ENCODE results near the gene TIGD6. TPM values are rescaled to one million over a fixed set of nuclear protein-coding genes. Genes with fewer than 3 reads are reported as not detected.
A peak's percentile ranks its signal among the peaks of the same experiment; 100 is the strongest.

Gene TIGD6
- total RNA-seq, 2 donors from 2014 or later = 1.6 to 2.3 TPM

DNA sequence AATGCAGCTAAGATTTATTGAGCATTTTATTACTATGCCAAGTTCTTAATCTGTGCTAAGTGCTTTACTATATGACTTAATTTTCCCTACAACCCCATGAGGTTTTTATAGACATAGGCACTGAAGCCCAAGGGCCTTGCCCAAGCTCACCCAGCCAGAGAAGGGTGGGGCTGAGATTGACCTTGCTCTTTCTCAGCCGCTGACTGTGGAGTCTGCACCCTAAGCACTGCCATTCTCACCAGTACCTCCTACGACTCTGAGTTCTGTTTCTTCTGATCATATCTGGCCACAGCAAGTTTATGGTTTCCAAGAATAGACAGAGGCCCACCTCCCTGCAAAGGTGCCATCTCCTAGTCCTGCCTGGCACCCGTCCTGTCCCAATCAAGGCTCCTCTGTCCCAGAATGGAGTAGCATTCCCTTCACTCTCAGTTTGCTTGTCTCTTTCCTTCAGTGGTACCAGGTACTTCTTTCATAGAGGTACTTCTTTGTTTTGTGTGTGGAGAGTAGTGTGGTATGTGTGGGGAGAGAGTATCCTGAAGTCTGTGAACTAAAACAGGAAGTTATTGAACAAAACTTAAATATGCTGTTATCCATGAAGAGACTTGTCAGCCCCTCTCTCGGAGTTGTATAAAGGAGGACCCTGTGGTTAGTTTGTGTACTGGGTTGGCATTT lies 43.3 kb upstream of the TIGD6 start:
- H3K9me3 ChIP-seq = no peaks in the 10 kb centered on the region
- TF ChIP-seq, protein P1, sequence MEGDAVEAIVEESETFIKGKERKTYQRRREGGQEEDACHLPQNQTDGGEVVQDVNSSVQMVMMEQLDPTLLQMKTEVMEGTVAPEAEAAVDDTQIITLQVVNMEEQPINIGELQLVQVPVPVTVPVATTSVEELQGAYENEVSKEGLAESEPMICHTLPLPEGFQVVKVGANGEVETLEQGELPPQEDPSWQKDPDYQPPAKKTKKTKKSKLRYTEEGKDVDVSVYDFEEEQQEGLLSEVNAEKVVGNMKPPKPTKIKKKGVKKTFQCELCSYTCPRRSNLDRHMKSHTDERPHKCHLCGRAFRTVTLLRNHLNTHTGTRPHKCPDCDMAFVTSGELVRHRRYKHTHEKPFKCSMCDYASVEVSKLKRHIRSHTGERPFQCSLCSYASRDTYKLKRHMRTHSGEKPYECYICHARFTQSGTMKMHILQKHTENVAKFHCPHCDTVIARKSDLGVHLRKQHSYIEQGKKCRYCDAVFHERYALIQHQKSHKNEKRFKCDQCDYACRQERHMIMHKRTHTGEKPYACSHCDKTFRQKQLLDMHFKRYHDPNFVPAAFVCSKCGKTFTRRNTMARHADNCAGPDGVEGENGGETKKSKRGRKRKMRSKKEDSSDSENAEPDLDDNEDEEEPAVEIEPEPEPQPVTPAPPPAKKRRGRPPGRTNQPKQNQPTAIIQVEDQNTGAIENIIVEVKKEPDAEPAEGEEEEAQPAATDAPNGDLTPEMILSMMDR (IDR thresholded peaks at IDR 0.05) = no peak
- H3K4me3 ChIP-seq = no peak overlapping the region
- H3K4me1 ChIP-seq = peaks cover 0 to 36% of the 10 kb centered on the region in 2 donors
- peaks cover 82% of the 10 kb centered on the region for H3K36me3 ChIP-seq
- H3K27ac ChIP-seq = peak overlapping the region in 1 of 2 donors; percentile 38
- no peak for DNase-seq (ENCODE audit: low spot score)
- H3K27me3 ChIP-seq = no peaks in the 10 kb centered on the region

DNA sequence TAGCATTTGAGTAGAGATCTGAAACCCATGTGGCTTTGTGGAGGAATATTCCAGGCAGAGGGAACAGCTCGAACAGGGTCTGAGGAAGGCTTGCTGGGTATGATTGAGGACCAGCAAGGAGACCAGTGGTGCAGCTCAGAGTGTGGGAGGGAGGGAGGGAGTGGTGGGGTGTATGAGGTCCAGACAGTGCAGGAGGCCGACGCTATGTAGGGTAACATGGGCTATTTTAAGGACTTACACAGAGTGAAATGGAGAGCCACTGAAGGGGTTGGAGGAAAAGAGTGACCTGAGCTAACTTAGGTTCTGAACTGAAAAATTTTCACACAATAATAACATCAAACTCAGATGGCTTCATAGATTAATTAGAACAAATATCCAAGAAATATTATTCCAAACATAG lies 42.0 kb upstream of the TIGD6 start:
- peaks cover 0 to 36% of the 10 kb centered on the region in 2 donors for H3K4me1 ChIP-seq
- H3K27me3 ChIP-seq = no peaks in the 10 kb centered on the region
- no peaks in the 10 kb centered on the region for H3K9me3 ChIP-seq
- H3K36me3 ChIP-seq = peaks cover 81% of the 10 kb centered on the region
- H3K4me3 ChIP-seq = no peak overlapping the region
- no peak overlapping the region for H3K27ac ChIP-seq
- no peak for DNase-seq (ENCODE audit: low spot score)
- TF ChIP-seq, protein P1 (IDR thresholded peaks at IDR 0.05) = no peak

DNA sequence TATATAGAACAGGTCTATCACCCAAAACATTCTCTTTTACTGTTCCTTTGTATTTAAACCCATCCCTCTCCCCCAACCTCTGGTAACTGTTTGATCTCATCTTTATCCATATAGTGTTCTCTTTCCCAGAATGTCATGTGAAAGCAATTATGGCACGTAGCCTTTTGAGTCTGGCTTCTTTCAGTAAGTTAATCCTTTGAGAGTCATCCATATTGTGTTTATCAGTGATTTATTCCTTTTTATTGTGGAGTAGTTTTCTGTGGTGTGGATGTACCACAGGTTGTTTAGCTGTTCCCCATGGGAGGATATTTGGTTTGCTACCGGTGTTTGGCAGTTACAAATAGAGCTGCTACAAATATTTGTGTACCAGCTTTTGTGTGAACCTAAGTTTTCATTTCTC lies 38.1 kb upstream of the TIGD6 start:
- DNase-seq (ENCODE audit: low spot score) = no peak
- TF ChIP-seq, protein P1 (IDR thresholded peaks at IDR 0.05) = no peak
- Histone ChIP-seq H3K4me1 (peaks cover 0 to 26% of the 10 kb centered on the region in 2 donors), H3K4me3 (no peak overlapping the region), H3K9me3 (no peaks in the 10 kb centered on the region), H3K27me3 (no peaks in the 10 kb centered on the region), H3K36me3 (peaks cover 78% of the 10 kb centered on the region), H3K27ac (no peak overlapping the region)

DNA sequence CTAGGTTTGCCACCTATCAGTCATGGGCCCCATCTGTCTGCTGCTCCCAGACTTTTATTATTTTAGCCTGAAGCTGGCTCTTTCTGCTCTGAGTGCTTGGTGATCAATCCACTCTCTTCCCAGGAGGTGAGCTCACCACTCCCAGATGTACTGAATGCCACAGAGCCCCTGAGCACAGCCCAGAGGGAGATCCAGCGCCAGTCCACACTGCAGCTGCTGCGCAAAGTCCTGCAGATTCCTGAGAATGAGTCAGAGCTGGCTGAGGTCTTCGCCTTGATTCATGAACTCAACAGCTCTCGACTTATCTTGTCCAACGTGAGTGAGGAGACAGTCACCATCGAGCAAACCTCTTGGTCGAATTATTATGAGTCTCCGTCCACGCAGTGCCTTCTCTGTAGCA lies 36.1 kb upstream of the TIGD6 start:
- H3K36me3 ChIP-seq = peaks cover 82% of the 10 kb centered on the region
- TF ChIP-seq, protein P1 (IDR thresholded peaks at IDR 0.05) = no peak
- peaks cover 0 to 12% of the 10 kb centered on the region in 2 donors for H3K4me1 ChIP-seq
- H3K27ac ChIP-seq = peak overlapping the region in 1 of 2 donors; percentile 40
- no peaks in the 10 kb centered on the region for H3K27me3 ChIP-seq
- H3K9me3 ChIP-seq = no peaks in the 10 kb centered on the region
- DNase-seq (ENCODE audit: low spot score) = no peak
- no peak overlapping the region for H3K4me3 ChIP-seq

DNA sequence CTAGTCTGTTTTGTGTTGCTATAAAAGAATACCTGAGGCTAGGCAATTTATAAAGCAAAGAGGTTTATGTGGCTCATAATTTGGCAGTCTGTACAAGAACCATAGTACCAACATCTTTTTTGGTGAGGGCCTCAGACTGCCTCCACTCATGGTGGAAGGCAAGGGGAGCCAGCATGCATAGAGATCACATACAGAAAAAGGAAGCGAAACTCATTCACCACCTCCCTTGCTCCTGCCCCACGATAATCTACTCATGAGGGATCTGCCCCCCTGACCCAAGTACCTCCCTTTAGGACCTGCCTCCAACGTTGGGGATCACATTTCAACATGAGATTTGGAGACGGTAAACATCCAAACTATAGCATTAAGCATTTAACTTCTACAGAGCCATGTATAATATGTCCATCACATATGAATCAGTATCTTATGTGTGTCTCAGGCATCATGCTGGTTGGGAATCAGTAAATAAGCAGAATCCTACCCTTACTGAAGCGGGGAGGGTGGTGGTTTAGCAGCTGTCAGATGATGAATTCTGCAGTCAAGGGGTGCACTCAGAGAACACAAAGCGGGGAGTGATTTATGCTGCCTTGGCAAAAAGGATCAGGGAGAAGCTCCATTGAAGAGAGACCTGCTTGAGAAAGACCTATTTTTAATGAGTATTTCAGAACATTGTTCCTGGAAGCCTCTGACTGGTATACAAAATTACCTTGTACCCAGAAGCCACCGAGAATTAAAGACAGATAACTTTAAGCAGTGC lies 34.9 kb upstream of the TIGD6 start:
- Histone ChIP-seq H3K27me3 (no peaks in the 10 kb centered on the region), H3K27ac (no peak overlapping the region), H3K36me3 (peaks cover 82% of the 10 kb centered on the region), H3K9me3 (no peaks in the 10 kb centered on the region), H3K4me1 (peaks cover 0 to 12% of the 10 kb centered on the region in 2 donors), H3K4me3 (no peak overlapping the region)
- TF ChIP-seq, protein P1 (IDR thresholded peaks at IDR 0.05) = no peak
- DNase-seq (ENCODE audit: low spot score) = no peak
